CD4-positive, alpha-beta memory T cell (primary cell): Measurements from ENCODE around the gene STK10. TPM values are rescaled to one million over a fixed set of nuclear protein-coding genes. Genes with fewer than 3 reads are reported as not detected.

Experiments
- CTCF ChIA-PET: fragments of 350-600 bp; sonication (Branson Sonifier 250); formaldehyde crosslinking; loops from one replicate; lab custom pipeline; 2021; ENCODE audit warnings: inconsistent platforms; ENCODE audit not compliant: partially characterized antibody; lab: Charles Lee
- POLR2A ChIA-PET: fragments of 350-600 bp; sonication (Branson Sonifier 250); formaldehyde crosslinking; loops from one replicate; lab custom pipeline; 2021; ENCODE audit not compliant: partially characterized antibody; lab: Charles Lee
- DNase-seq, 5 donors: peaks; one replicate each; pipeline versions ENCODE4 v3.0.0 to v3.0.0-alpha.2; 2020 to 2022; ENCODE audit warnings: mixed read lengths in 1 of 5
- H3K27ac ChIP-seq: one replicate; pipeline ENCODE4 v1.7.0; 2013; ENCODE audit warnings: low read depth, low read length
- H3K27me3 ChIP-seq: 2 replicates; pipeline ENCODE4 v1.7.0; 2013; ENCODE audit warnings: mild to moderate bottlenecking, low read length, moderate library complexity; ENCODE audit not compliant: insufficient read depth
- H3K36me3 ChIP-seq: 2 replicates; pipeline ENCODE4 v1.7.0; 2013; ENCODE audit warnings: mild to moderate bottlenecking, low read length, moderate library complexity; ENCODE audit not compliant: insufficient read depth
- H3K4me1 ChIP-seq: 2 replicates; pipeline ENCODE4 v1.7.0; 2013; ENCODE audit warnings: mild to moderate bottlenecking, low read length, moderate library complexity; ENCODE audit not compliant: insufficient read depth
- H3K4me3 ChIP-seq, 2 donors: one replicate each; pipeline ENCODE4 v1.7.0; 2013; ENCODE audit warnings: low read length in 2 of 2, mild to moderate bottlenecking in 1 of 2
- H3K9me3 ChIP-seq, 2 donors: one replicate each; pipeline ENCODE4 v1.7.0; 2013; ENCODE audit warnings: low read length in 2 of 2, control low read depth in 1 of 2; ENCODE audit not compliant: control insufficient read depth in 1 of 2
- H3K27ac Mint-ChIP-seq, 7 donors: one replicate each; pipeline ENCODE4 v1.8.0; 2020 to 2021; ENCODE audit warnings: mixed read lengths in 7 of 7, mild to moderate bottlenecking in 6 of 7, inconsistent platforms in 3 of 7, moderate library complexity in 3 of 7
- H3K27me3 Mint-ChIP-seq, 2 donors: one replicate each; pipeline ENCODE4 v1.8.0; 2020 to 2021; ENCODE audit warnings: mixed read lengths in 2 of 2
- H3K36me3 Mint-ChIP-seq, 2 donors: one replicate each; pipeline ENCODE4 v1.8.0; 2020 to 2021; ENCODE audit warnings: mixed read lengths in 2 of 2, inconsistent platforms in 1 of 2, mild to moderate bottlenecking in 1 of 2
- H3K4me1 Mint-ChIP-seq, 4 donors: one replicate each; pipeline ENCODE4 v1.8.0; 2020 to 2021; ENCODE audit warnings: mixed read lengths in 4 of 4, mild to moderate bottlenecking in 1 of 4
- H3K4me3 Mint-ChIP-seq, 8 donors: one replicate each; pipeline ENCODE4 v1.8.0; 2020 to 2021; ENCODE audit warnings: mixed read lengths in 8 of 8, mild to moderate bottlenecking in 7 of 8, moderate library complexity in 6 of 8, inconsistent platforms in 3 of 8
- H3K9me3 Mint-ChIP-seq, 8 donors: one replicate each; pipeline ENCODE4 v1.8.0; 2020 to 2021; ENCODE audit warnings: mixed read lengths in 8 of 8, mild to moderate bottlenecking in 5 of 8, inconsistent platforms in 3 of 8, moderate library complexity in 1 of 8
- intact Hi-C: fragments of 100-400 bp; cut with micrococcal nuclease; formaldehyde crosslinking; loops from one replicate; pipeline ENCODE4 v1.15.1; 2023
- polyA plus RNA-seq, 2 donors: library from polyadenylated mRNA; unstranded; fragments of 300-500 nt; fragmentation: Illumina TruSeq; gene quantifications; one replicate each; pipeline ENCODE4 v1.2.3, GENCODE V29; 2021
- total RNA-seq, 2 experiments: library from RNA; stranded (reverse); gene quantifications; one replicate each; pipeline ENCODE4 v1.2.3, GENCODE V29; 2021

The STK10 gene
- total and polyA plus RNA-seq, 4 experiments from 2014 or later = 24.6 to 314 (median 233) TPM

DNA sequence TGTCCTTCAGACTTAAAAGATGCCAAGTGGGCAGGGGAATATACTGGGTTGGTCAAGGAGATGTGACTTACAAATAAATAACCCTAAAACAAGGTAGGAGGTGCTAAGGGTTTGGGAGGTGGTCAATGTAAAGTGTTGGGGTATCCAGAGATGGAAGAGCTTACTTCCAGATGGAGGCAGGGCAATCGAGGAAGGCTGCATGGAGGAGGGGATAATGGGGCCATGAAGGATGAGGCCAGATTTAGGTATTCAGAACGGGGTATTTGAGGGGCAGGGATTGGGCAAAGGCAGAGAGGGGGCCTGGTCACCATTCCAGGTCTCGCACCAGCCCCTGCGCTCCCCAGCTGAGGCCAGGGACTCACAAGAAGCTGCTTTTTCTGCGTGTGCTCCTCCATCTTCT lies 123.7 kb downstream of the STK10 start:
- Histone ChIP-seq H3K4me1 (peaks cover 57% of the 10 kb centered on the region), H3K27ac (no peak overlapping the region), H3K4me3 (no peak overlapping the region), H3K27me3 (no peaks in the 10 kb centered on the region), H3K36me3 (peaks cover 46% of the 10 kb centered on the region), H3K9me3 (no peaks in the 10 kb centered on the region)
- Mint-ChIP-seq H3K27ac (peak overlapping the region; percentile 29 to 95 (median 80)), H3K9me3 (no peaks in the 10 kb centered on the region), H3K27me3 (no peaks in the 10 kb centered on the region), H3K36me3 (peaks cover 58 to 74% of the 10 kb centered on the region in 2 donors), H3K4me3 (peak overlapping the region in 4 of 8 donors; percentile 26 to 58 (median 49)), H3K4me1 (peaks cover 40 to 71% (median 56%) of the 10 kb centered on the region in 4 donors)
- intact Hi-C loops = no loop called here
- no peak for DNase-seq
- ChIA-PET CTCF (interaction anchor here (0.6 to 1.8 kb wide), 4 partner anchors 14 to 151 kb away, joined by 3 to 5 read pairs (median 4); partner anchors contain the start of gene STK10), POLR2A (interaction anchor here (1.4 to 4.2 kb wide), 3 partner anchors 58 to 122 kb away, joined by 4 to 44 read pairs (median 5); partner anchors contain the start of gene FBXW11)

DNA sequence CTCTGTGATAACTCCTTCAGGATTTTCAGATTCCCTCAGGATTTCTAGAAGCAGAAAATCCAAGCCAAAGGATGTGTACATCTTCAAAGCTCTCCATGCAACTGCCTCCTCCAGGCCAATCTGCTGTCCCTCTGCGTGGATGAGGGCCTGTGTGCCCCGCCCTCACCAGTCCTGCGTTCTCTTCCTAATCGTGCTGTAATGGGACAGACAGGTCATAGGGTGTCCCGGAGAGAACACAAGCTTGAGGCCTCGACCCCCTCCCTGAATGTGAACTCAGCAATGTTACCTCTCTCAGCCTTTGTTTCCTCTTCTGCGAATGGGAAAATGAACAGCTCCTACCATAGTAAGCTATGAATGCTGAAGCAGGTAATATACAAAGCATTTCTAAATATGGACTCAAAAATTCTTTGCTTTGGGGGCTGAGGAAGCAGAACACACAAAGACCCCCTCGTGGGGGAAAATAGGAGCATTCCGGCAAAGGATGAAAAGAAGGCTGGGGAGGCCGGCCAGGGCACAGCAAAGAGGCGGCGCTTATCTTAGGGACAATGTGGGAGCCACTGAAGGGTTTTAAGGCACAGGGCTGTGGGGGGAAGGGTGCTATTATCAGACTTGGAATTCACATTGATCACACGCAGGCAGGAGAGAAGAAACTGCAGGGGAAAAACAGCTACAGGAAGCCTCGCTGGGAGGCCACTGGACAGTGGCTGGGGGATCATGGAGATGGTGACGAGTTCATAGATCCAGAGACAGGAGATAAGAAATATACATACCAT lies 124.4 kb downstream of the STK10 start:
- H3K4me3 Mint-ChIP-seq = peak overlapping the region in 4 of 8 donors; percentile 26 to 52 (median 41)
- no peaks in the 10 kb centered on the region for H3K27me3 Mint-ChIP-seq
- no peak for DNase-seq
- Histone ChIP-seq H3K9me3 (no peaks in the 10 kb centered on the region), H3K27me3 (no peaks in the 10 kb centered on the region), H3K27ac (no peak overlapping the region), H3K36me3 (peaks cover 46% of the 10 kb centered on the region), H3K4me3 (no peak overlapping the region), H3K4me1 (peaks cover 50% of the 10 kb centered on the region)
- CTCF ChIA-PET = interaction anchor here (0.6 to 1.8 kb wide), 4 partner anchors 9 to 125 kb away, joined by 3 to 5 read pairs (median 4); partner anchors contain the start of gene STK10
- intact Hi-C loops = no loop called here
- H3K36me3 Mint-ChIP-seq = peaks cover 60 to 75% of the 10 kb centered on the region in 2 donors
- POLR2A ChIA-PET = interaction anchor here (0.6 to 2.7 kb wide), 4 partner anchors 57 to 123 kb away, joined by 3 to 12 read pairs (median 4); partner anchors contain the start of gene FBXW11
- peaks cover 36 to 64% (median 51%) of the 10 kb centered on the region in 4 donors for H3K4me1 Mint-ChIP-seq
- peak overlapping the region; percentile 29 to 95 (median 73) for H3K27ac Mint-ChIP-seq
- no peaks in the 10 kb centered on the region for H3K9me3 Mint-ChIP-seq

DNA sequence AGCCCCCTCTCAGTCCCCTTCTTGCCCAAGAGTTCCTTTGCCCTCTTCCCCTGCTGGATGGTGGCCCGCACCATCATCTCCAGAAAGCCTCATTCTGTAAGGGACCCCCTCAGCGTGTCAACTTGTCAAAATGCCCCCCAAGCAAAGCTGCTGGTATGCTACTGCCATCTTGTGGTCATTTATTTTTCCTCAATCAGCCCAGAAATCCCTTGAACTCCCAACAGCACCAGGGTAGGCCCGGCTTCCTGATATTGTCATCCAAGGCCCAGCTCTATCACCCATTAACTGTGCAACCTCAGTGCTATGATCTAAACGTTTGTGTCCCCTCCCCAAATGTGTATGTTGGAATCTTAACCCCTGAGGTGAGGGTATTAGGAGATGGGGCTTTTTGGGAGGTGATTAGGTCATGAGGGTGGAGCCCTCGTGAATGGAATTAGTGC lies 128.3 kb downstream of the STK10 start:
- H3K27me3 ChIP-seq = no peaks in the 10 kb centered on the region
- DNase-seq = peak in 1 of 5 donors; percentile 25
- Mint-ChIP-seq H3K4me3 (no peak overlapping the region), H3K27me3 (no peaks in the 10 kb centered on the region), H3K9me3 (peaks cover 0 to 3% (median 0%) of the 10 kb centered on the region in 8 donors), H3K4me1 (peaks cover 13 to 30% (median 17%) of the 10 kb centered on the region in 4 donors), H3K27ac (peak overlapping the region; percentile 6 to 89 (median 73)), H3K36me3 (peaks cover 81% of the 10 kb centered on the region in 2 donors)
- no peak overlapping the region for H3K27ac ChIP-seq
- no peaks in the 10 kb centered on the region for H3K9me3 ChIP-seq
- ChIA-PET CTCF (interaction anchor here (0.6 to 5.1 kb wide), 25 partner anchors 8 to 806 kb away, joined by 3 to 31 read pairs (median 4); partner anchors contain the start of genes FBXW11 and STK10), POLR2A (interaction anchor here (1.1 to 1.8 kb wide), 2 partner anchors 53 to 129 kb away, joined by 3 to 4 read pairs; partner anchors contain the start of genes FBXW11 and STK10)
- intact Hi-C loops = no loop called here
- peaks cover 11% of the 10 kb centered on the region for H3K4me1 ChIP-seq
- H3K4me3 ChIP-seq = no peak overlapping the region
- H3K36me3 ChIP-seq = peaks cover 75% of the 10 kb centered on the region

DNA sequence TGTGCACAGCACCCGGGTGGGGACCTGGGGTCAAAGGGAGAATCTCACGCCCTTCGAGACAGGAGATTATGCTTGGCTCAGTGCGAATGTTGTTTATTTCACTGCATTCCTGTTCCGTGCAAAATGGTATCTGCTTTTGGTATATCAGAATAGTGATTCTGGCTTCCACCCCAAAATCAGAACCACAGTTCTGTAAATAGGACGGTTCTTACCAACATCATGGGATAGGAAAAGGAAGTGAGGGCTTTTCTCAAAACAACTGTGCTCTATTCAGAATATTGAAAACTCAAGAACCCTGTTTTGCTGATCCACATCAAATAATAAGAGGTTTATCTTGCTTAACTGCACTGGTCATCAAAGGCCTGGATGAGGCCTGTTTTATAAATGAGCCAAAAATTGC lies 129.9 kb downstream of the STK10 start:
- Mint-ChIP-seq H3K36me3 (peaks cover 73 to 78% of the 10 kb centered on the region in 2 donors), H3K27ac (peak overlapping the region in 4 of 7 donors; percentile 29 to 85 (median 36)), H3K9me3 (peaks cover 0 to 3% (median 0%) of the 10 kb centered on the region in 8 donors), H3K4me1 (peaks cover 4 to 15% (median 7%) of the 10 kb centered on the region in 4 donors), H3K4me3 (no peak overlapping the region), H3K27me3 (no peaks in the 10 kb centered on the region)
- Histone ChIP-seq H3K27me3 (no peaks in the 10 kb centered on the region), H3K27ac (no peak overlapping the region), H3K9me3 (no peaks in the 10 kb centered on the region), H3K4me3 (no peak overlapping the region), H3K36me3 (peaks cover 75% of the 10 kb centered on the region), H3K4me1 (no peaks in the 10 kb centered on the region)
- intact Hi-C loops = no loop called here
- CTCF ChIA-PET = interaction anchor here (0.6 to 5.1 kb wide), 11 partner anchors 10 to 230 kb away, joined by 3 to 31 read pairs (median 6); partner anchors contain the start of genes FBXW11 and STK10
- DNase-seq = no peak
- POLR2A ChIA-PET = interaction anchor here (1.0 to 1.1 kb wide), 2 partner anchors 8 to 116 kb away, joined by 3 to 4 read pairs; no protein-coding TSS in a partner anchor

DNA sequence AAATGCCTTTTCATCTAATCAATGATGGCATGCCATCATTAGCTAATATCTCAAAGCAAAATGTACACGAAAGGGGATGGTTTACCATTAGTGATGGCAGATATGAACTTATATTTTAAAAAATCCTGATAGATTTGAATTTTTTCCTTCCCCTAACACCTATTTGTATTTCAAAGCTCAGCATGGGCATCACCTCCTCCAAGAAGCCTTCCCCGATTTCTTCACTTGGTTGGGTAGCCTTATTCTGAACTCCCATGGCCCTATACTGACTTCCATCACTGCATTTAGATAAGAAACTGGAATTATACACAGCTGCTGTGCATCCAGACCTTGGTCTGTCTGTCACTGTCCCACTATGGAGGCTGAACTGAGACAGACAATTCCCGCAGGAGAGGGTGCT lies 132.0 kb downstream of the STK10 start:
- H3K4me3 Mint-ChIP-seq = no peak overlapping the region

DNA sequence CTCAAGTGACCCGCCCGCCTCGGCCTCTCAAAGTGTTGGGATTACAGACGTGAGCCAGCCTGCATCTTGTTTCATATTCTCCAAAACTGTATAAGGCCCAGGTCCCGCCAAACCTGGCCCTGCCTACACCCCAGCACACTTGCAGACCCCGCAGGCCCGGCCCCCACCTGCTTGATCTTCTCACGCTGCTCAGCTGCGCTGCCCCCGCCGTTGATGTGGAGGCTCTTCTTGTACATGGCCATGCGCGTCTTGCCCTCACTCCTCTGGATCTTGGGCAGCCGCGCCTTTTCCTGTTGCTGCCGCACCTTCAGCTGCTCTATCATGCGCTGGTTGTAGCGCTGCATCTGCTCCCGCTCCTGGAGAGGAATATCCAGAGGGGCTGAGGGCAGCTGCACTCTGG lies 132.6 kb downstream of the STK10 start:
- Histone ChIP-seq H3K9me3 (no peaks in the 10 kb centered on the region), H3K36me3 (peaks cover 86% of the 10 kb centered on the region), H3K27ac (no peak overlapping the region), H3K4me3 (no peak overlapping the region), H3K27me3 (no peaks in the 10 kb centered on the region), H3K4me1 (no peaks in the 10 kb centered on the region)
- peak overlapping the region in 2 of 7 donors; percentile 64 to 90 for H3K27ac Mint-ChIP-seq
- peaks cover 2 to 10% (median 4%) of the 10 kb centered on the region in 4 donors for H3K4me1 Mint-ChIP-seq
- CTCF ChIA-PET = interaction anchor here (0.6 to 2.0 kb wide), 8 partner anchors 8 to 942 kb away, joined by 3 to 8 read pairs (median 4); no protein-coding TSS in a partner anchor
- H3K9me3 Mint-ChIP-seq = peaks cover 0 to 3% (median 0%) of the 10 kb centered on the region in 8 donors
- POLR2A ChIA-PET = interaction anchor here (1.0 to 3.6 kb wide), 3 partner anchors 11 to 131 kb away, joined by 3 to 12 read pairs (median 4); partner anchors contain the start of gene FBXW11
- DNase-seq = no peak
- H3K36me3 Mint-ChIP-seq = peaks cover 72 to 77% of the 10 kb centered on the region in 2 donors
- no peaks in the 10 kb centered on the region for H3K27me3 Mint-ChIP-seq
- no peak overlapping the region for H3K4me3 Mint-ChIP-seq
- intact Hi-C loops = no loop called here

More for the DNA sequence above, 132.0 kb downstream of the STK10 start:
- Histone ChIP-seq H3K4me1 (no peaks in the 10 kb centered on the region), H3K27me3 (no peaks in the 10 kb centered on the region), H3K9me3 (no peaks in the 10 kb centered on the region), H3K27ac (no peak overlapping the region), H3K4me3 (no peak overlapping the region), H3K36me3 (peaks cover 86% of the 10 kb centered on the region)
- CTCF ChIA-PET = interaction anchor here (0.6 to 1.9 kb wide), 7 partner anchors 10 to 941 kb away, joined by 3 to 8 read pairs (median 3); no protein-coding TSS in a partner anchor
- Mint-ChIP-seq H3K36me3 (peaks cover 74 to 78% of the 10 kb centered on the region in 2 donors), H3K4me1 (peaks cover 2 to 13% (median 4%) of the 10 kb centered on the region in 4 donors), H3K27me3 (no peaks in the 10 kb centered on the region), H3K27ac (peak overlapping the region; percentile 18 to 90 (median 75)), H3K9me3 (peaks cover 0 to 3% (median 0%) of the 10 kb centered on the region in 8 donors)
- intact Hi-C loops = no loop called here
- POLR2A ChIA-PET = interaction anchor here (1.3 to 3.6 kb wide), 2 partner anchors 11 to 50 kb away, joined by 4 to 12 read pairs; partner anchors contain the start of gene FBXW11
- no peak for DNase-seq
